ENCODE results near the gene LRMDA.

The LRMDA gene

DNA sequence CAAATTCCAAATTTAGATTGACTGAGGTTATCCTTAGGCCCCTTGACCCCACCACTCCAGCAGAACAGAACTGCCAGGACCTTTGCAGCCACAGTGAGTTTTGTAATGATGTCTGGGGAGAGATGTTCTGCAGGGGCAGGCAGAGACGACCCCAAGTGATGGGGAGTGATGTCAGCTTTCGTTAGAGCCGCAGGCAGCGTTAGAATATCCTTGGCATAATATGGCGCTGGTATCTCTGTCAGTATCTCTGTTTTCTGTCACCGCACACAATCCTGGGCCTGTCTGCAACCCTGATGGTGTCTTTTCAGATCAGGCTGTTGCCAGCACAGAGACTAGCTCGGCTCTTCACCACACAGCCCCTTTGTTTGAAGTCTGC is 1122.6 kb downstream of the LRMDA start:
- H3K4me3 ChIP-seq (ENCODE audit: low read depth, low read length), result no peak overlapping the region
- TF ChIP-seq CTCF (IDR thresholded peaks at IDR 0.05; ENCODE audit: borderline replicate concordance, insufficient read depth, low read depth, low read length), result no peak

DNA sequence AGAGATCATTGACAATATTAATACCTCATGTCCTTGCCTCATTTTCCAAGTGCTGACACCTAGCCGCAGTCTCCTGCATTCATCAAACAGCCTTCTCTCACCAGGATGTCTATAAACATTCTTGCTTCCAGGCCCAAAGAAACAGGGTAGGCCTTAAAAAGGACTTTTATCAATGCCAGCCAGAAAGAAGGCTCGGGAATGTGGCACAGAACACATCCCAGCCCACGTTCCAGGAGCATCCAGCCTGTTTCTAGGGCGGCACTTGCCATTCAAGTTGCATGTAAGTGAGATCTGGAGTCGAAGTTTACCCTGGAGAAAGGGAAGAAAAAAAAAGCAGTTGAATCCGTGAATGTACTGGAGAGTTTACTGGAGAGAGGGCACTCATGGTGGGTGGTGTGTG is 1123.1 kb downstream of the LRMDA start:
- no peak overlapping the region for H3K4me3 ChIP-seq (ENCODE audit: low read depth, low read length)
- no peak for TF ChIP-seq CTCF (IDR thresholded peaks at IDR 0.05; ENCODE audit: borderline replicate concordance, insufficient read depth, low read depth, low read length)

- no peak overlapping the region for H3K4me3 ChIP-seq (ENCODE audit: low read depth, low read length)
- TF ChIP-seq CTCF (IDR thresholded peaks at IDR 0.05; ENCODE audit: borderline replicate concordance, insufficient read depth, low read depth, low read length), result no peak
These were observed 1123.7 kb downstream of the LRMDA start for GRCh38 chr10:76555067-76555670.

GRCh38 chr10:76557366-76557765 is 1125.9 kb downstream of the LRMDA start:
- no peak overlapping the region for H3K4me3 ChIP-seq (ENCODE audit: low read depth, low read length)
- TF ChIP-seq CTCF (IDR thresholded peaks at IDR 0.05; ENCODE audit: borderline replicate concordance, insufficient read depth, low read depth, low read length), result no peak

DNA sequence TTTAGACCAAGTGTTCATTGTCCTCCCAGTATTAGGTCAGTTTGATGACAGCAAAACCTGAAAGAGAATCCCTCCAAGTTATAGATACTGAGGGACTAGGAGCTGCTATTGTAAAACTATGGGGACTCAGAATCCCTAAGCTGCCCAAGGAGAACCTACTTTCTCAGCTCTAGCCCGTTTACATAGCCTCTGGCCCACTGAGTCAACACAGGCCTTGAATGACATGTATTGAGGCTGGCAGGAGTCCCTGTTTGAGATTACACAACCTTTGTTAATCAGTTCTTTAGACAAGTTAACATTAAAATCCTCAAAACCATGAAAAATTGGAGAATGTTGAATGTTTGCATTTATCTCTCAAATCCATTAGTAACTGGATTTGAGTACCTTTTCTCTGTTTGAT is 1127.2 kb downstream of the LRMDA start:
- no peak for TF ChIP-seq CTCF (IDR thresholded peaks at IDR 0.05; ENCODE audit: borderline replicate concordance, insufficient read depth, low read depth, low read length)
- no peak overlapping the region for H3K4me3 ChIP-seq (ENCODE audit: low read depth, low read length)

- H3K4me3 ChIP-seq (ENCODE audit: low read depth, low read length), result no peak overlapping the region
- no peak for TF ChIP-seq CTCF (IDR thresholded peaks at IDR 0.05; ENCODE audit: borderline replicate concordance, insufficient read depth, low read depth, low read length)
These were observed 1127.8 kb downstream of the LRMDA start for GRCh38 chr10:76558996-76559891.

DNA sequence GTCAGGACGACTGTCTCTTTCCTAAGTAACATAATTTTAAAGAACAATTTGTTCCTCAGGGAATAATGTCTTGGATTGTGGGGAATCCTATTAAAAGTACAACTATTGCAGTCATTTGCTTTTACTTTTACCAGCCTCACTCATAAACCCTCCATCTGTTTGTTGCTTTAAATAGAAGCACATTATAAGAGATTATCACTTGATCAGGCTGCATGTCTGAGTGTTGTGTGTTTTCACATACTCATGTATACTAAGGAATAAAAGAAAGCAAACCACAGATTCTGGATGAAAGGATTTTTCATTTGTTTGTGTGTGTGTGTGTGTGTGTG is 1128.4 kb downstream of the LRMDA start:
- H3K4me3 ChIP-seq (ENCODE audit: low read depth, low read length), result no peak overlapping the region
- TF ChIP-seq CTCF (IDR thresholded peaks at IDR 0.05; ENCODE audit: borderline replicate concordance, insufficient read depth, low read depth, low read length), result no peak
